ENCODE results near the gene CHM.
"Not testable (repeated sequence)": the region's sequence is repeated elsewhere in the genome, so short reads cannot be mapped to it uniquely, and the experiment has no call there.

CHM gene

GRCh38 chrX:85994797-85995196, 52.6 kb downstream of the CHM start:
- DNase-seq = no peak

GRCh38 chrX:85994228-85994627, 53.1 kb downstream of the CHM start:
- DNase-seq = no peak

GRCh38 chrX:85993539-85994197, 53.7 kb downstream of the CHM start:
- no peak for DNase-seq

- no peak for DNase-seq
Observed at GRCh38 chrX:85992811-85993229, 54.5 kb downstream of the CHM start.

- no peak for DNase-seq
Observed at GRCh38 chrX:85988353-85988752, 59.0 kb downstream of the CHM start.

- no peak for DNase-seq
Observed at GRCh38 chrX:85980286-85980685, 67.1 kb downstream of the CHM start.

GRCh38 chrX:85977218-85977617, 70.1 kb downstream of the CHM start:
- DNase-seq = no peak

GRCh38 chrX:85972351-85972750, 75.0 kb downstream of the CHM start:
- DNase-seq = not testable (repeated sequence)

GRCh38 chrX:85964744-85965143, 82.6 kb downstream of the CHM start:
- DNase-seq = no peak

GRCh38 chrX:85963736-85964135, 83.6 kb downstream of the CHM start:
- no peak for DNase-seq

GRCh38 chrX:85955510-85955909, 91.8 kb downstream of the CHM start:
- DNase-seq = no peak

- not testable (repeated sequence) for DNase-seq
Observed at GRCh38 chrX:85944751-85945150, 102.6 kb downstream of the CHM start.

- no peak for DNase-seq
Observed at GRCh38 chrX:85941275-85941674, 106.1 kb downstream of the CHM start.

- not testable (repeated sequence) for DNase-seq
Observed at GRCh38 chrX:85939942-85940341, 107.4 kb downstream of the CHM start.

- not testable (repeated sequence) for DNase-seq
Observed at GRCh38 chrX:85934399-85934798, 113.0 kb downstream of the CHM start.

- DNase-seq = no peak
Observed at GRCh38 chrX:85930099-85930498, 117.3 kb downstream of the CHM start.

GRCh38 chrX:85928606-85929005, 118.8 kb downstream of the CHM start:
- no peak for DNase-seq

- DNase-seq = no peak
Observed at GRCh38 chrX:85927740-85928139, 119.6 kb downstream of the CHM start.

GRCh38 chrX:85922821-85923220, 124.5 kb downstream of the CHM start:
- no peak for DNase-seq

- not testable (repeated sequence) for DNase-seq
Observed at GRCh38 chrX:85916656-85917280, 130.6 kb downstream of the CHM start.

- no peak for DNase-seq
Observed at GRCh38 chrX:85914431-85914830, 132.9 kb downstream of the CHM start.

GRCh38 chrX:85907316-85907715, 140.0 kb downstream of the CHM start:
- no peak for DNase-seq

- no peak for DNase-seq
Observed at GRCh38 chrX:85906399-85906798, 141.0 kb downstream of the CHM start.

- no peak for DNase-seq
Observed at GRCh38 chrX:85905851-85906250, 141.5 kb downstream of the CHM start.

All from SHP77 (cell line).